KMS-11 (cell line): ENCODE data around the gene FAR2.
"Not testable (repeated sequence)": the region's sequence is repeated elsewhere in the genome, so short reads cannot be mapped to it uniquely, and the experiment has no call there.

Experiments
- H2AFZ ChIP-seq: fragments of 200-600 bp; sonication (generic); 2 replicates; pipeline ENCODE4 v1.6.1; 2016; ENCODE audit warnings: antibody characterized with exemption, mixed run types, low read depth
- H3K27ac ChIP-seq: fragments of 200-600 bp; sonication (generic); 2 replicates; pipeline ENCODE4 v1.6.1; 2016; ENCODE audit warnings: mild to moderate bottlenecking, mixed run types
- H3K27me3 ChIP-seq: fragments of 200-600 bp; sonication (generic); 2 replicates; pipeline ENCODE4 v1.6.1; 2017; ENCODE audit warnings: mild to moderate bottlenecking, low read depth, mixed run types, moderate library complexity; ENCODE audit not compliant: insufficient read depth
- H3K36me3 ChIP-seq: fragments of 200-600 bp; sonication (generic); 2 replicates; pipeline ENCODE4 v1.6.1; 2017; ENCODE audit warnings: mild to moderate bottlenecking, mixed run types; ENCODE audit not compliant: insufficient read depth
- H3K4me1 ChIP-seq: fragments of 200-600 bp; sonication (generic); 2 replicates; pipeline ENCODE4 v1.6.1; 2016; ENCODE audit warnings: mild to moderate bottlenecking, low read depth, mixed run types; ENCODE audit not compliant: poor library complexity, severe bottlenecking
- H3K4me2 ChIP-seq: fragments of 200-600 bp; sonication (generic); 2 replicates; pipeline ENCODE4 v1.7.0; 2016; ENCODE audit warnings: mild to moderate bottlenecking, mixed run types
- H3K4me3 ChIP-seq: fragments of 200-600 bp; sonication (generic); IDR thresholded peaks from 2 replicates; pipeline ENCODE4 v1.6.1; 2017; ENCODE audit warnings: low read depth, low read length, mixed read lengths; ENCODE audit not compliant: insufficient read depth
- H3K79me2 ChIP-seq: fragments of 200-600 bp; sonication (generic); 2 replicates; pipeline ENCODE4 v1.6.1; 2016; ENCODE audit warnings: low read depth, mixed run types; ENCODE audit not compliant: insufficient read depth
- H3K9ac ChIP-seq: fragments of 200-600 bp; sonication (generic); 2 replicates; pipeline ENCODE4 v1.6.1; 2016; ENCODE audit warnings: mild to moderate bottlenecking, mixed run types
- H4K20me1 ChIP-seq: fragments of 200-600 bp; sonication (generic); 2 replicates; pipeline ENCODE4 v1.6.1; 2016; ENCODE audit warnings: mild to moderate bottlenecking, mixed run types; ENCODE audit not compliant: insufficient read depth
- CTCF ChIP-seq: fragments of 200-600 bp; sonication (generic); conservative IDR thresholded peaks from 2 replicates; pipeline ENCODE4 v1.6.1; 2017; ENCODE audit warnings: low read depth, mild to moderate bottlenecking, antibody characterized with exemption, low read length, moderate library complexity, mixed read lengths

Gene FAR2

GRCh38 chr12:29255042-29255441 lies 106.0 kb downstream of the FAR2 start:
- Histone ChIP-seq H3K4me3 (no peak overlapping the region), H3K27ac (no peak overlapping the region), H3K9ac (no peak overlapping the region), H2AFZ (no peak overlapping the region), H3K4me1 (no peaks in the 10 kb centered on the region), H3K36me3 (no peaks in the 10 kb centered on the region), H3K27me3 (no peaks in the 10 kb centered on the region), H3K79me2 (no peaks in the 10 kb centered on the region), H4K20me1 (no peaks in the 10 kb centered on the region), H3K4me2 (no peak overlapping the region)
- no peak for TF ChIP-seq CTCF

DNA sequence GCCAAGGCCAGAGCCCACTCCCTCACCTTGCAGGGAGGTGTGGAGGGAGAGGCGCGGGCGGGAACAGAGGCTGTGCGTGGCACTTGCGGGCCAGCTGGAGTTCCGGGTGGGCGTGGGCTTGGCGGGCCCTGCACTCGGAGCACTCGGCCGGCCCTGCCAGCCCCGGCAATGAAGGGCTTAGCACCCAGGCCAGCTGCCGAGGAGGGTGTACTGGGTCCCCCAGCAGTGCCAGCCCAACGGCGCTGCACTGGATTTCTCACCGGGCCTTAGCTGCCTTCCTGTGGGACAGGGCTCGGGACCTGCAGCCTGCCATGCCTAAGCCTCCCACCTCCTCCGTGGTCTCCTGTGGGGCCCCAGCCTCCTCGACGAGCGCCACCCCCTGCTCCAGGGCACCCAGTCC lies 107.5 kb downstream of the FAR2 start:
- TF ChIP-seq CTCF = no peak
- no peak overlapping the region for H3K27ac ChIP-seq

DNA sequence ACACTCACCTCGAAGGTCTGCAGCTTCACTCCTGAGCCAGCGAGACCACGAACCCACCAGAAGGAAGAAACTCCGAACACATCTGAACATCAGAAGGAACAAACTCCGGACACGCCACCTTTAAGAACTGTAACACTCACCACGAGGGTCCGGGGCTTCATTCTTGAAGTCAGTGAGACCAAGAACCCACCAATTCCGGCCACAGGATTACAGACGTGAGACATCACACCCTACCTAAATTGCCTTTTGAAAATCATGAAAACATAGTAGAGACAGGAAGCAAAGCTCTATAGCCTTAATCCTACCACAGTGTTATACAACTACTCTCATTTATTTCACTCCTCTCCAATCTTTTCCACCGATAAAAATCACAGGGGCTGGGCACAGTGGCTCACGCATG lies 108.6 kb downstream of the FAR2 start:
- not testable (repeated sequence) for H3K27ac ChIP-seq, H3K79me2 ChIP-seq, H3K36me3 ChIP-seq, H3K27me3 ChIP-seq, H3K4me1 ChIP-seq, H3K9ac ChIP-seq, H3K4me2 ChIP-seq, H4K20me1 ChIP-seq, H2AFZ ChIP-seq, H3K4me3 ChIP-seq

More for the DNA sequence above, 107.5 kb downstream of the FAR2 start:
- Histone ChIP-seq H3K79me2 (no peaks in the 10 kb centered on the region), H3K4me2 (no peak overlapping the region), H3K36me3 (no peaks in the 10 kb centered on the region), H3K27me3 (no peaks in the 10 kb centered on the region), H4K20me1 (no peaks in the 10 kb centered on the region), H3K9ac (no peak overlapping the region), H2AFZ (no peak overlapping the region), H3K4me3 (no peak overlapping the region), H3K4me1 (no peaks in the 10 kb centered on the region)

GRCh38 chr12:29264424-29264823 lies 115.3 kb downstream of the FAR2 start:
- TF ChIP-seq CTCF = no peak
- Histone ChIP-seq H3K4me2 (no peak overlapping the region), H3K36me3 (no peaks in the 10 kb centered on the region), H3K79me2 (no peaks in the 10 kb centered on the region), H3K27ac (no peak overlapping the region), H3K4me3 (no peak overlapping the region), H4K20me1 (no peaks in the 10 kb centered on the region), H2AFZ (no peak overlapping the region), H3K9ac (no peak overlapping the region), H3K27me3 (no peaks in the 10 kb centered on the region), H3K4me1 (no peaks in the 10 kb centered on the region)

DNA sequence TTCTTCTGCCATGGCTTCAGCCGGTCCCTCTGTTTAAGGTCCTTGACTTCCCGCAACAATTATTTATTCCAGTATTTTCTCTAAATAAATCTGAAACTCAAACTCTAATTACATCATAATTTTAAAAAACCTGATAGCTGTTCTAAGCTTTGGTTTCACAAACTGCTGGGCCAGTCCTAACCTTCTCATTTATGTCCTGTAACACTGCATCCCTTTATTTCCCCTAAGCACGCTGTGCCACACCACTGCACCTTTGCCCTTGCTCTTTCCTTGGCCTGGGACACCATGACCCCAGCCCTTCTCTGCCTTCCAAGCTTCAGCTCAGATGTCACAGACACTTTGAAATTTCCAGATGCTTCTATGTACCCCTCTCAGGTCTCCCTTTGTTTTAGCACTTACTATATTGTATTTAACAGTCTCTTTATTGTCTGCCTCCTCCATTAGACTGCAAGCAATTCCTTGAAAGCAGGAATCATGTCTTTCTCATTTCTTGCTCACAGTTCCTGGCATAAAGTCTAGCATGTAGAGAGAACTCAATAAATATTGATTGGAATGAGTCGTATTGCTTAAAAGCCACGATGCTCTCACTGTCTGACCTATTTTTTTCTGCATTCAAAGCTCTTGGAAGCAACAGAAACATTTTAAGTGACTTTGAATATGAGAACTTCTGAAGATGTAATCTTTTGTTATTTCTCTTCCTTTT lies 120.8 kb downstream of the FAR2 start:
- no peaks in the 10 kb centered on the region for H3K4me1 ChIP-seq
- H3K4me3 ChIP-seq = no peak overlapping the region
- H4K20me1 ChIP-seq = no peaks in the 10 kb centered on the region
- no peaks in the 10 kb centered on the region for H3K79me2 ChIP-seq
- H3K27ac ChIP-seq = no peak overlapping the region
- TF ChIP-seq CTCF = no peak
- H3K36me3 ChIP-seq = no peaks in the 10 kb centered on the region
- H3K9ac ChIP-seq = no peak overlapping the region
- no peak overlapping the region for H3K4me2 ChIP-seq
- H3K27me3 ChIP-seq = no peaks in the 10 kb centered on the region
- no peak overlapping the region for H2AFZ ChIP-seq
